K562 (cell line): Measurements from ENCODE around the gene EPB41L4A. TPM values are rescaled to one million over a fixed set of nuclear protein-coding genes. Genes with fewer than 3 reads are reported as not detected.

Experiments
- C11orf30 ChIP-seq: fragments of 450-650 bp; IDR thresholded peaks from 2 replicates; pipeline ENCODE4 v1.6.1; 2016; ENCODE audit warnings: low read depth, mild to moderate bottlenecking
- CBFA2T2 ChIP-seq: fragments of 450-650 bp; conservative IDR thresholded peaks from 2 replicates; pipeline ENCODE4 v1.6.1; 2017; ENCODE audit warnings: mild to moderate bottlenecking
- CEBPG ChIP-seq, 3 experiments: fragments of 200-800 bp in 1 of 3; sonication (Bioruptor generic) in 1 of 3; sonication (generic) in 1 of 3; formaldehyde crosslinking in 1 of 3; IDR thresholded peaks in 2 of 3; conservative IDR thresholded peaks in 1 of 3; 2 replicates each; pipeline versions ENCODE4 v1.6.1 to v1.8.0; 2016 to 2022; ENCODE audit warnings: missing compliant biosample characterization in 2 of 3, missing genetic modification characterization in 2 of 3, mild to moderate bottlenecking in 1 of 3, missing genetic modification reagents in 1 of 3
- EP300 ChIP-seq: IDR thresholded peaks from 2 replicates; pipeline ENCODE4 v1.6.1; 2012; ENCODE audit warnings: low read length, improper control_type of control experiment
- HDAC3 ChIP-seq: fragments of 450-650 bp; IDR thresholded peaks from 2 replicates; pipeline ENCODE4 v1.6.1; 2018; ENCODE audit warnings: borderline replicate concordance, mild to moderate bottlenecking, moderate library complexity; ENCODE audit not compliant: partially characterized antibody
- ILK ChIP-seq: fragments of 450-650 bp; IDR thresholded peaks from 2 replicates; pipeline ENCODE4 v1.6.1; 2016; ENCODE audit warnings: missing genetic modification characterization, low read depth, mild to moderate bottlenecking, missing compliant biosample characterization, moderate library complexity, borderline replicate concordance
- JUND ChIP-seq, 2 experiments: IDR thresholded peaks; 2 replicates in 1 of 2; 3 replicates in 1 of 2; pipeline ENCODE4 v1.6.1; 2011; ENCODE audit warnings: borderline replicate concordance in 2 of 2, low read depth in 2 of 2, low read length in 2 of 2, improper control_type of control experiment in 1 of 2, missing biosample characterization in 1 of 2, missing genetic modification characterization in 1 of 2, missing genetic modification reagents in 1 of 2
- MED1 ChIP-seq: sonication (generic); formaldehyde crosslinking; IDR thresholded peaks from 2 replicates; pipeline ENCODE4 v1.8.1; 2023; ENCODE audit warnings: missing genetic modification reagents, borderline replicate concordance
- NR2C1 ChIP-seq, 2 experiments: fragments of 450-650 bp; IDR thresholded peaks; 2 replicates each; pipeline ENCODE4 v1.6.1; 2017; ENCODE audit warnings: mild to moderate bottlenecking in 2 of 2, antibody characterized with exemption in 1 of 2, inconsistent platforms in 1 of 2, missing compliant biosample characterization in 1 of 2, missing genetic modification characterization in 1 of 2
- NR4A1 ChIP-seq, 2 experiments: fragments of 250-450 bp in 1 of 2; fragments of 450-650 bp in 1 of 2; sonication (Bioruptor Pico) in 1 of 2; IDR thresholded peaks; 2 replicates each; pipeline versions ENCODE4 v1.4.0 to v1.6.1; 2016 to 2020; ENCODE audit warnings: mild to moderate bottlenecking in 2 of 2, missing compliant biosample characterization in 1 of 2, missing genetic modification characterization in 1 of 2, moderate library complexity in 1 of 2
- POLR2AphosphoS2 ChIP-seq: IDR thresholded peaks from 2 replicates; pipeline ENCODE4 v1.6.1; 2012; ENCODE audit warnings: low read length, improper control_type of control experiment
- RHOXF2B ChIP-seq: fragments of 250-450 bp; sonication (Bioruptor Pico); conservative IDR thresholded peaks from 2 replicates; pipeline ENCODE4 v1.5.1; 2021
- RUNX1 ChIP-seq: sonication (generic); IDR thresholded peaks from 2 replicates; pipeline ENCODE4 v1.6.1; 2016; ENCODE audit warnings: antibody characterized with exemption, low read depth
- SPI1 ChIP-seq: IDR thresholded peaks from 2 replicates; pipeline ENCODE4 v1.6.1; 2011; ENCODE audit warnings: low read depth, low read length, control low read depth, borderline replicate concordance
- TARDBP ChIP-seq: fragments of 450-650 bp; IDR thresholded peaks from 2 replicates; pipeline ENCODE4 v1.6.1; 2016
- TOE1 ChIP-seq, 2 experiments: fragments of 450-650 bp in 1 of 2; sonication (generic) in 1 of 2; formaldehyde crosslinking in 1 of 2; IDR thresholded peaks; 2 replicates each; pipeline versions ENCODE4 v1.7.1 to v1.8.0; 2016 to 2022; ENCODE audit warnings: borderline replicate concordance in 2 of 2, mild to moderate bottlenecking in 2 of 2, antibody characterized with exemption in 1 of 2, inconsistent platforms in 1 of 2, low read depth in 1 of 2, missing genetic modification reagents in 1 of 2, moderate library complexity in 1 of 2
- XRCC4 ChIP-seq: IDR thresholded peaks from one replicate; pipeline ENCODE4 v1.6.1; 2011; ENCODE audit not compliant: insufficient read depth, insufficient read length; ENCODE audit errors: extremely low read depth
- ZNF695 ChIP-seq: fragments of 450-650 bp; formaldehyde crosslinking; IDR thresholded peaks from 2 replicates; pipeline ENCODE4 v1.4.0; 2020; ENCODE audit warnings: mild to moderate bottlenecking, moderate library complexity
- polyA plus RNA-seq, 8 experiments: library from polyadenylated mRNA; depleted of rRNA in 4 of 8; stranded (reverse) in 5 of 8; unstranded in 3 of 8; fragments of >200 nt; fragmentation: Nextera tagmentation in 2 of 8; fragmentation: Illumina TruSeq in 1 of 8; extraction: Ambion mirVana in 2 of 8; extraction: Trizol in 1 of 8; gene quantifications; 2 replicates each; pipeline versions ENCODE4 v1.2.1 to v1.2.3, GENCODE V29; 2011 to 2014; ENCODE audit warnings: inconsistent platforms in 1 of 8, missing spikeins in 1 of 8
- total RNA-seq, 7 experiments: library from RNA; depleted of rRNA in 6 of 7; stranded (reverse); fragments of >200 nt in 6 of 7; fragmentation: Illumina TruSeq in 2 of 7; extraction: Trizol in 2 of 7; gene quantifications; 2 replicates each; pipeline versions ENCODE4 v1.2.1 to v1.2.3, GENCODE V29; 2011 to 2021; ENCODE audit warnings: low replicate concordance in 1 of 7
- TF ChIP-seq, protein P1 (sequence below), 2 experiments: fragments of 450-650 bp in 1 of 2; sonication (generic) in 1 of 2; formaldehyde crosslinking in 1 of 2; IDR thresholded peaks in 1 of 2; conservative IDR thresholded peaks in 1 of 2; 2 replicates each; pipeline versions ENCODE4 v1.6.1 to v1.8.1; 2016 to 2023; ENCODE audit warnings: mild to moderate bottlenecking in 2 of 2, moderate library complexity in 2 of 2, inconsistent platforms in 1 of 2, missing genetic modification reagents in 1 of 2
- TF ChIP-seq, protein P2 (sequence below): fragments of 250-450 bp; sonication (Bioruptor Pico); IDR thresholded peaks from 2 replicates; pipeline ENCODE4 v1.8.0; 2022; ENCODE audit warnings: inconsistent platforms, mild to moderate bottlenecking, moderate library complexity, borderline replicate concordance
- TF ChIP-seq, protein P3 (sequence below): fragments of 450-650 bp; formaldehyde crosslinking; IDR thresholded peaks from 2 replicates; pipeline ENCODE4 v1.4.0; 2020; ENCODE audit warnings: mild to moderate bottlenecking, moderate library complexity

The EPB41L4A gene
- total and polyA plus RNA-seq, 9 of the 15 experiments (the other 6 are each of a cell fraction or from before 2014, with no cell fraction given), result 0.04 to 0.35 (median 0.12) TPM; not detected in 3

DNA sequence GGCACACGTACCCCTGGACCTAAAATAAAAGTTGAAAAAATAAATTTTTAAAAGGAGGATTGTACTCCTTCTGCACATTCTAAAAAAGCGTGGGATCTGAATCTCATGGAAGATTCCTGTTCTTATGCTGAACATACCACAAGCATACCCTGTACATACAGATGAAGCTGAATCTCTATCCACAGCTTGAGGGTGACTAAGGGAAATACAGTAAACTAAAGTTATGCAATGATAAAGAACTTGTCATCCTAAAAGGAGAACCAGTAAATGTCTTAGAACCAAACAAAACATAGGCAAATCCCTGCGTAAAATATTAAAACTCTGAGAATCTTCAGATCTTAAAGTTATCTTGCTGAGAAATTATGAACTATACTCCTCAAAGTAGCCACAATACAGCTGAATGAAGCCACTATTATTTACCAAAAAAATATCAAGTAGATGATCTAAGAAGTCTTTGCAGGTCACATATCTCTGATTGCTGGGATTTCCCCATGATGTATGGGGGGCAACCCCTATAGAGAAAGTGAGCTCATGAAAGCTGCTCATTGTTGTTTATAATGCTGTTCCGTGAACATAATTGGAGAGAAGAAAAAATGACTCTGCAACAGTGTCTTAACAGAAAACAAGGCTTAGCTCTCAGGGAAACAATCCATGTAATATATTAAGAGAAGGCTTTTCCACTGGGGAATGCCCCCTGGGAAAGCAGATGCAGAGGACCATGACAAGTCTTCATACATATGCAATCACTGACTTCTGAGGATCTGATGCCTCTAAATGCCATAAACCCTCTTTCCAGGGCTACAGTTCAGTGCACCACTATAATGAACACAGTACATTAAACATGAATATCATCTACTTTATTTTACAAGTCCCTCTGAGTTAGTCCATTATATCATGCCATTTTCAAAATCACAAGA lies 210.1 kb downstream of the EPB41L4A start (continued):
- no peak for TF ChIP-seq JUND (IDR thresholded peaks at IDR 0.05; ENCODE audit: borderline replicate concordance, low read depth, low read length)
- TF ChIP-seq JUND (tag; IDR thresholded peaks at IDR 0.05; ENCODE audit: borderline replicate concordance, low read depth, low read length), result peak; percentile 37; the same call in 1 of the 3 replicates
- 0 out of 2 replicates have a peak, but pooled peaks have one; percentile 14 for TF ChIP-seq CEBPG (CRISPR knock-in tag; IDR thresholded peaks at IDR 0.05)
- peak; percentile 64 to 79 for TF ChIP-seq CEBPG (tag; conservative IDR thresholded peaks at IDR 0.05 in 1 of 2, IDR thresholded peaks at IDR 0.05 in 1 of 2)
- TF ChIP-seq SPI1, result no peak
- TF ChIP-seq MED1 (CRISPR knock-in tag), result no peak
- TF ChIP-seq, protein P1, sequence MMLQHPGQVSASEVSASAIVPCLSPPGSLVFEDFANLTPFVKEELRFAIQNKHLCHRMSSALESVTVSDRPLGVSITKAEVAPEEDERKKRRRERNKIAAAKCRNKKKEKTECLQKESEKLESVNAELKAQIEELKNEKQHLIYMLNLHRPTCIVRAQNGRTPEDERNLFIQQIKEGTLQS (IDR thresholded peaks at IDR 0.05), result 0 out of 2 replicates have a peak, but pooled peaks have one; percentile 16
- TF ChIP-seq, protein P1 (CRISPR knock-in tag; conservative IDR thresholded peaks at IDR 0.05), result no peak
- TF ChIP-seq TARDBP, result no peak
- no peak for TF ChIP-seq NR2C1 (IDR thresholded peaks at IDR 0.05)
- no peak for TF ChIP-seq NR2C1 (tag; IDR thresholded peaks at IDR 0.05)
- TF ChIP-seq RUNX1, result no peak
- TF ChIP-seq, protein P2, sequence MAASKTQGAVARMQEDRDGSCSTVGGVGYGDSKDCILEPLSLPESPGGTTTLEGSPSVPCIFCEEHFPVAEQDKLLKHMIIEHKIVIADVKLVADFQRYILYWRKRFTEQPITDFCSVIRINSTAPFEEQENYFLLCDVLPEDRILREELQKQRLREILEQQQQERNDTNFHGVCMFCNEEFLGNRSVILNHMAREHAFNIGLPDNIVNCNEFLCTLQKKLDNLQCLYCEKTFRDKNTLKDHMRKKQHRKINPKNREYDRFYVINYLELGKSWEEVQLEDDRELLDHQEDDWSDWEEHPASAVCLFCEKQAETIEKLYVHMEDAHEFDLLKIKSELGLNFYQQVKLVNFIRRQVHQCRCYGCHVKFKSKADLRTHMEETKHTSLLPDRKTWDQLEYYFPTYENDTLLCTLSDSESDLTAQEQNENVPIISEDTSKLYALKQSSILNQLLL (CRISPR knock-in tag), result no peak
- no peak for TF ChIP-seq RHOXF2B (CRISPR knock-in tag)
- no peak for TF ChIP-seq HDAC3
- no peak for TF ChIP-seq ZNF695
- no peak for TF ChIP-seq ILK (tag)
- peak; percentile 29; the same call in 1 of the 2 replicates for TF ChIP-seq EP300
- peak; percentile 43 for TF ChIP-seq CBFA2T2
- TF ChIP-seq, protein P3, sequence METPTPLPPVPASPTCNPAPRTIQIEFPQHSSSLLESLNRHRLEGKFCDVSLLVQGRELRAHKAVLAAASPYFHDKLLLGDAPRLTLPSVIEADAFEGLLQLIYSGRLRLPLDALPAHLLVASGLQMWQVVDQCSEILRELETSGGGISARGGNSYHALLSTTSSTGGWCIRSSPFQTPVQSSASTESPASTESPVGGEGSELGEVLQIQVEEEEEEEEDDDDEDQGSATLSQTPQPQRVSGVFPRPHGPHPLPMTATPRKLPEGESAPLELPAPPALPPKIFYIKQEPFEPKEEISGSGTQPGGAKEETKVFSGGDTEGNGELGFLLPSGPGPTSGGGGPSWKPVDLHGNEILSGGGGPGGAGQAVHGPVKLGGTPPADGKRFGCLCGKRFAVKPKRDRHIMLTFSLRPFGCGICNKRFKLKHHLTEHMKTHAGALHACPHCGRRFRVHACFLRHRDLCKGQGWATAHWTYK, result no peak
- TF ChIP-seq POLR2AphosphoS2, result no peak
- TF ChIP-seq NR4A1 (CRISPR knock-in tag; IDR thresholded peaks at IDR 0.05), result no peak
- TF ChIP-seq NR4A1 (tag; IDR thresholded peaks at IDR 0.05), result no peak
- TF ChIP-seq TOE1 (IDR thresholded peaks at IDR 0.05; ENCODE audit: borderline replicate concordance), result no peak
- TF ChIP-seq TOE1 (CRISPR knock-in tag; IDR thresholded peaks at IDR 0.05; ENCODE audit: borderline replicate concordance, low read depth), result no peak
- TF ChIP-seq XRCC4, result no peak
- peak; percentile 71; the same call in 1 of the 2 replicates for TF ChIP-seq C11orf30
